NOMO-1 (cell line): Measurements from ENCODE around the gene TSSK1B.
A peak's percentile ranks its signal among the peaks of the same experiment; 100 is the strongest.
"Not testable (repeated sequence)": the region's sequence is repeated elsewhere in the genome, so short reads cannot be mapped to it uniquely, and the experiment has no call there.

Source experiments
- DNase-seq, 2 experiments: peaks; one replicate each; lab custom pipeline; 2025; ENCODE audit not compliant: unreplicated experiment in 2 of 2; lab: John Stamatoyannopoulos, UW

The TSSK1B gene

DNA sequence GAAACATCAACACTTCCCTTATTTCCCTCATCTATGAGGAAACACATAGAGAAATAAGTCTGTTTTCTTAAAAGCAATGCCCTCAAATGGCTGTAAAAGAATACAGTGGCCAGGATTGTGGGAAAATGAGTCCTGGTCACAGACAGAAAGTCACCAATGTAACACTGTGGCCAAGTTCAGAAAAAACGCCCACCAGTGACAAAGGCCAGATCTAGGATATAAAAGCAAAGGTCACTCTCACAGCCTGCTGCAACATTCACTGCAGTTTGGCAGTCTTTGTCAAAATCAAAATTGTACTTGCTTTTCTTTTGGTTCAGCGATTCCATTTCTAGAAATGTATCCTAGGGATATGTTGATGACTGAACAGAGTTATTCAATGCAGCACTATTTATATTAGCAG, 30.5 kb downstream of the TSSK1B start:
- peak in 1 of 2 experiments; percentile 0 for DNase-seq

DNA sequence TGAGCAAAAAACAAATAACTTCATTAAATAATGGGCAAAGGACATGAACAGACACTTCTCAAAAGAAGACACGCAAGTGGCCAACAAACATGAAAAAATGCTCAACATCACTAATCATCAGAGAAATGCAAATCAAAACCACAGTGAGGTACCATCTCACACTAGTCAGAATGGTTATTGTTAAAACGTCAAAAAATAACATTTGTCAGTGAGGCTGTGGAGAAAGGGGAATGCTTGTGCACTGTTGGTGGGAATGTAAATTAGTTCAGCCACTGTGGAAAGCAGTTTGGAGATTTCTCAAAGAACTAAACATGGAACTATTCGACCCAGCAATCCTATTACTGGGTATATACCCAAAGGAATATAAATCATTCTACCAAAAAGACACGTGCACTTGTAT, 36.8 kb downstream of the TSSK1B start:
- not testable (repeated sequence) for DNase-seq

DNA sequence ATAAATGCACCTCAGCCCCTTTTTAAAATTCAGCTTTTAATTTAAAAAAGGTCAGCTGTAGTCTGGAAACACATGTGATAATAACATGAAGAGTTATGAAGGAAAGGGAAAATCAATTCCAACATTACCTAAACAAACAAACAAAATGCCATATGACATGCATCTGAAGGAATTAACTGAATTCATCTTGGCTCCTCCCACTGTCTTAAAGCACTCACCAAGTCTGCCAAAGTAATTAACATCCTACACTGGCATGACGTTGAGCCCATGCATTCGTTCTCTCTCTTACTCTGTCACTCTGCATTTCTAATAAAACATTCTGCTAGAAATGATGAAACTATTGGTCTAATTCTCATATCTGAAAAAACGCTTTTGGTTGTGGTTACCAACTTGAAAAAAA, 37.7 kb downstream of the TSSK1B start:
- no peak for DNase-seq

DNA sequence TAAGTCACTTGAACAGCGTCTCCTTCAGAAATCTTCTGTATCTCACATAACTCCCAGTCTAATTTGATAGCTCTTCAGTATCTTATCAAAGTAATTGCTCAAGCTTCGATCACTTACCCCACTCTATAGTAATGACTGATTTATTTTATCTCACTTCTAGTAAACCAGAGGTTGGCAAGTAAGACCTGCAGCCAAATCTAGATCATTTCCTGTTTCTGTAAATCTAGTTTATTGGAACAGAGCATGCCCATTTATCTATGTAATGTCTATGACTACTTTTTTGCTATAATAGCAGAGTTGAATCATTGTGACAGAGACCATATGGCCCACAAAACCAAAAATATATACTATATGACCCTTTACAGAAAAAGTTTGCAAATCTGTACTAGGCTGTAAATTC, 40.1 kb downstream of the TSSK1B start:
- no peak for DNase-seq

DNA sequence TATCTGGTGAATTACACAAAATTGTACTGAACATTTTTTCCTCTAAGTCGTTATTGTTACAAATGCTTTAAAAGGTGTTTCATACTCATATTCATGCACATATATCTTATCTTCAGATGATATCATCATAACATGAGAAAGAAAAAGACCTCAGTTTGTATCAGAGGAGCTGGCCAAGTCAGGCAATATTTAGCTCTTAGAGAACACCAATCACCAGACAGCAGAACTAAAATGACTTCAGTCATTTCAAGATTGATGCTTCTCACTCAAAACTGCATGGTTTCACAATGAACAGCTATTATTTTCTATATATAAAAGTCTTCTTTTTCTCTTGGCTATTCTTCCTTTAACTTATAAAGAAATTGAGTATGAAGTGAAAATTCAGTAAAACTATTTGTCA, 44.6 kb downstream of the TSSK1B start:
- DNase-seq = no peak

DNA sequence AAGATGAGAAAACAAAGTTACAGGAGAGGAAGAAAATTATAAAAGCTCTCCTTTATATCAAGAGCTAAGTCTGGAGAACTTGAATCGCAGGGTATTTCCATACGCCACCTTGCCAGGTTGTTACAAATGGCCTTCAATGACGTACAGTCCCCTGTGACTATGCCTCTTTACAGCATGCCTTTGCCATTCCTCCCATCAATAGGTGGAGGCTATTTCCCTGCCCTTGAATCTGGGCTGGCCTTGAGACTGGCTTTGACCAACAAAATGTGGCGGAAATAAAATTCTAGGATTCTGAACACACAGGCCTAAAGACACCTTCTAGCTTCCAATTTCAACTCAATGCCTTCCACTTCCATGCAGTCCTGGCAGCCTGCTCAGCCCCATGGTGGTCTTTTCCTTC, 45.7 kb downstream of the TSSK1B start:
- DNase-seq = no peak

DNA sequence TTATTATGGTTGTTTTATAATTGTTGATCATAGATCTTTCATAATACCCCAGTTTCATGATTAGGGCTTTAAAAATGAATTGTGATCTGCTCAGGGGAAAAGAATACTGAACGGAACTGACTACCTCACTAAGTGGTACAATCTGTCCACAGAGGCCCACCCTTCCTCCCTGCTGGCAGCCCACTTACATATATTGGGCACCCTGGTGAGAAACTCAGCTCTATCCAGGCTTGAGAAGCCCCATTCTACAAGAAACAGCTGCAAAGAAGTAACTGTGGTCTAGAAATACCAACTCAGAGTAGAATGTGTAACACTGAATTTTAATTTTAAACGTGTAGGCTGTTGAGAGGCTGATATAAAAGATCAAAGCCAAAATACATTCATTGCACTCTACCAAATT, 46.9 kb downstream of the TSSK1B start:
- DNase-seq = no peak

DNA sequence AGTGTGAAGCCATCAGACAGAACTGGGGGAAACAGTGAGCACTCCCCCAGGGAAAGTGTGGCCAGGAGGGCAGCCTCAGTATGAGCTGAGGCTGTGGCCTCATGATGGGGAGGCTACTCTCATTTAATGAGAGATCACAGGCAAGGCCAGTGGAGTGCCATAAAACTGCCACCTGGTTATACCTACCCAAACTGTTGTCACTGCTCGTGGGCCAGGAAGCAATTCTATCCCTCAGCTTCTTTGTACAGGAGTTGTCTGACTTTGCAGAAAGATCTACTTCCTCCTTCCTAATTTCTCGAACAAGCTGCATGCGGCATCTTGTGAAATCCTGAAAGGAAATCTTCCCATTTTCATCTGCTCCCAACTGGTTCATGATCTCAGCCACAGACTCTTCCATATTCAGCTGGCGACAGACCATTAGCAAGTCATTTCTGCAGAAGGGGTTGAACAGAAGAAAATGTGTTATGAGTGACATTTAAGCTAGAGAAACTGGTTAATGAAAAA, 50.0 kb downstream of the TSSK1B start:
- peak in 1 of 2 experiments; percentile 14 for DNase-seq

DNA sequence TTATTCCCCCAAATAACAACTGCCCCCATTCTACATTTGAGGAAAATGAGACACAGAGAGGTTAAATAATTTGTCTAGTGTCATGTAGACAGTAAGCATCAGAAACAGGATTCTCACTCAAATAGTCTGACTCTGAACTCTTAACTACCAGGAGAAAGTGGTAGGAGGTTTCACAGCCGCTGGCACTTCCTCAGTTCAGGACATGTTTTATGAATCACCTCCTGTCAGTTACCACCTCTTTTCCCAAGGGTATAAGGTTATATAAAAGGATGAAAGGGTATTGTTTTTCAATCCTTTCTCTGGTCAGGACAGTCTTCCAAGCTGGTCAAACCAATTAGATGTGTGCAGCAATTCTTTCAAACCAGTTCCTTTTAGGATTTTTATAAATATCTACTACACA, 52.1 kb downstream of the TSSK1B start:
- peak in 1 of 2 experiments; percentile 9 for DNase-seq
